Naive B cell (primary cell): ENCODE measurements around the gene IREB2. TPM values are rescaled to one million over a fixed set of nuclear protein-coding genes. Genes with fewer than 3 reads are reported as not detected.
"Not testable (repeated sequence)": the region's sequence is repeated elsewhere in the genome, so short reads cannot be mapped to it uniquely, and the experiment has no call there.

Experiments used
- ATAC-seq, 2 donors: fragments of 150-1000 bp; cut with Tn5 transposase; 2 replicates each; pipeline ENCODE4 v1.10.0; 2021; ENCODE audit warnings: low read depth in 2 of 2, mild to moderate bottlenecking in 2 of 2, moderate library complexity in 2 of 2
- DNase-seq: peaks from one replicate; pipeline ENCODE4 v3.0.0; 2022
- H3K27ac Mint-ChIP-seq, 6 donors: one replicate each; pipeline ENCODE4 v1.8.0; 2020 to 2022; ENCODE audit warnings: mild to moderate bottlenecking in 6 of 6, mixed read lengths in 6 of 6, moderate library complexity in 5 of 6, inconsistent platforms in 2 of 6
- H3K27me3 Mint-ChIP-seq, 3 donors: one replicate each; pipeline ENCODE4 v1.8.0; 2021 to 2022; ENCODE audit warnings: mixed read lengths in 3 of 3, mild to moderate bottlenecking in 1 of 3
- H3K36me3 Mint-ChIP-seq, 2 donors: one replicate each; pipeline ENCODE4 v1.8.0; 2020 to 2022; ENCODE audit warnings: mixed read lengths in 2 of 2, inconsistent platforms in 1 of 2, mild to moderate bottlenecking in 1 of 2
- H3K4me1 Mint-ChIP-seq, 3 donors: one replicate each; pipeline ENCODE4 v1.8.0; 2020 to 2022; ENCODE audit warnings: mixed read lengths in 3 of 3, inconsistent platforms in 1 of 3, mild to moderate bottlenecking in 1 of 3, moderate library complexity in 1 of 3
- H3K4me3 Mint-ChIP-seq, 8 donors: one replicate each; pipeline ENCODE4 v1.8.0; 2020 to 2022; ENCODE audit warnings: mild to moderate bottlenecking in 8 of 8, mixed read lengths in 8 of 8, moderate library complexity in 8 of 8, inconsistent platforms in 2 of 8
- H3K9me3 Mint-ChIP-seq, 7 donors: one replicate each; pipeline ENCODE4 v1.8.0; 2020 to 2022; ENCODE audit warnings: mixed read lengths in 7 of 7, mild to moderate bottlenecking in 5 of 7, inconsistent platforms in 2 of 7, moderate library complexity in 1 of 7
- polyA plus RNA-seq, 6 donors: library from polyadenylated mRNA; unstranded; fragments of 300-500 nt; fragmentation: Illumina TruSeq; gene quantifications; one replicate each; pipeline ENCODE4 v1.2.3, GENCODE V29; 2021; ENCODE audit warnings: low read depth in 6 of 6

Gene IREB2
- polyA plus RNA-seq, 6 donors from 2014 or later, result 14.6 to 19.8 (median 16.6) TPM

- Mint-ChIP-seq H3K4me3 (peak overlapping the region in 1 of 8 donors; percentile 29), H3K9me3 (no peaks in the 10 kb centered on the region), H3K4me1 (no peaks in the 10 kb centered on the region), H3K27me3 (peaks cover 4 to 21% (median 12%) of the 10 kb centered on the region in 3 donors), H3K27ac (no peak overlapping the region), H3K36me3 (no peaks in the 10 kb centered on the region)
- ATAC-seq (no peak), DNase-seq (no peak)
These were observed 41.0 kb upstream of the IREB2 start for GRCh38 chr15:78396976-78397375.

- Mint-ChIP-seq H3K9me3 (no peaks in the 10 kb centered on the region), H3K4me1 (no peaks in the 10 kb centered on the region), H3K27me3 (peaks cover 4 to 25% (median 17%) of the 10 kb centered on the region in 3 donors), H3K4me3 (no peak overlapping the region), H3K27ac (peak overlapping the region in 2 of 6 donors; percentile 24 to 60), H3K36me3 (no peaks in the 10 kb centered on the region)
- DNase-seq, result no peak
- ATAC-seq, result no peak
These were observed 40.6 kb upstream of the IREB2 start for GRCh38 chr15:78397382-78397781.

GRCh38 chr15:78398076-78398825, 39.8 kb upstream of the IREB2 start:
- no peak for DNase-seq
- Mint-ChIP-seq H3K27me3 (peaks cover under 1 to 19% (median 14%) of the 10 kb centered on the region in 3 donors), H3K36me3 (no peaks in the 10 kb centered on the region), H3K27ac (peak overlapping the region in 1 of 6 donors; percentile 49), H3K4me3 (no peak overlapping the region), H3K4me1 (no peaks in the 10 kb centered on the region), H3K9me3 (no peaks in the 10 kb centered on the region)
- ATAC-seq, result no peak

GRCh38 chr15:78399091-78399490, 38.9 kb upstream of the IREB2 start:
- ATAC-seq (no peak), DNase-seq (no peak)
- Mint-ChIP-seq H3K27me3 (peaks cover 6 to 16% (median 14%) of the 10 kb centered on the region in 3 donors), H3K36me3 (no peaks in the 10 kb centered on the region), H3K9me3 (no peaks in the 10 kb centered on the region), H3K27ac (no peak overlapping the region), H3K4me1 (no peaks in the 10 kb centered on the region), H3K4me3 (no peak overlapping the region)

GRCh38 chr15:78402061-78402610, 35.9 kb upstream of the IREB2 start:
- H3K9me3 Mint-ChIP-seq, result no peaks in the 10 kb centered on the region
- ATAC-seq (no peak), DNase-seq (no peak)

GRCh38 chr15:78404125-78404524, 33.9 kb upstream of the IREB2 start:
- no peak overlapping the region for H3K27ac Mint-ChIP-seq
- H3K4me3 Mint-ChIP-seq, result no peak overlapping the region
- ATAC-seq (no peak), DNase-seq (no peak)
- no peaks in the 10 kb centered on the region for H3K9me3 Mint-ChIP-seq
- no peaks in the 10 kb centered on the region for H3K36me3 Mint-ChIP-seq
- peaks cover 15 to 34% (median 16%) of the 10 kb centered on the region in 3 donors for H3K27me3 Mint-ChIP-seq
- no peaks in the 10 kb centered on the region for H3K4me1 Mint-ChIP-seq

More at GRCh38 chr15:78402061-78402610, 35.9 kb upstream of the IREB2 start:
- no peak overlapping the region for H3K27ac Mint-ChIP-seq
- H3K36me3 Mint-ChIP-seq, result no peaks in the 10 kb centered on the region
- peaks cover 10 to 18% (median 16%) of the 10 kb centered on the region in 3 donors for H3K27me3 Mint-ChIP-seq
- H3K4me3 Mint-ChIP-seq, result no peak overlapping the region
- no peaks in the 10 kb centered on the region for H3K4me1 Mint-ChIP-seq

- not testable (repeated sequence) for H3K36me3 Mint-ChIP-seq, H3K4me3 Mint-ChIP-seq, H3K27ac Mint-ChIP-seq, H3K4me1 Mint-ChIP-seq, ATAC-seq, DNase-seq, H3K9me3 Mint-ChIP-seq
- H3K27me3 Mint-ChIP-seq, result peaks cover 16 to 34% (median 16%) of the 10 kb centered on the region in 3 donors
These were observed 33.2 kb upstream of the IREB2 start for GRCh38 chr15:78404796-78405195.

GRCh38 chr15:78405336-78405924, 32.6 kb upstream of the IREB2 start:
- Mint-ChIP-seq H3K4me1 (no peaks in the 10 kb centered on the region), H3K9me3 (no peaks in the 10 kb centered on the region), H3K4me3 (no peak overlapping the region), H3K36me3 (no peaks in the 10 kb centered on the region), H3K27me3 (peaks cover 16 to 34% (median 17%) of the 10 kb centered on the region in 3 donors), H3K27ac (no peak overlapping the region)
- ATAC-seq (no peak), DNase-seq (no peak)

- H3K36me3 Mint-ChIP-seq, result no peaks in the 10 kb centered on the region
- DNase-seq (no peak), ATAC-seq (no peak)
- no peak overlapping the region for H3K4me3 Mint-ChIP-seq
- no peak overlapping the region for H3K27ac Mint-ChIP-seq
- H3K27me3 Mint-ChIP-seq, result peaks cover 16 to 34% (median 20%) of the 10 kb centered on the region in 3 donors
- no peaks in the 10 kb centered on the region for H3K9me3 Mint-ChIP-seq
- H3K4me1 Mint-ChIP-seq, result no peaks in the 10 kb centered on the region
These were observed 31.9 kb upstream of the IREB2 start for GRCh38 chr15:78406016-78406585.

GRCh38 chr15:78407608-78408354, 30.2 kb upstream of the IREB2 start:
- H3K27me3 Mint-ChIP-seq, result peaks cover 6 to 38% (median 20%) of the 10 kb centered on the region in 3 donors
- DNase-seq (no peak), ATAC-seq (no peak)
- no peak overlapping the region for H3K4me3 Mint-ChIP-seq
- no peaks in the 10 kb centered on the region for H3K9me3 Mint-ChIP-seq
- no peaks in the 10 kb centered on the region for H3K36me3 Mint-ChIP-seq
- no peaks in the 10 kb centered on the region for H3K4me1 Mint-ChIP-seq
- H3K27ac Mint-ChIP-seq, result no peak overlapping the region

GRCh38 chr15:78408355-78408640, 29.7 kb upstream of the IREB2 start:
- Mint-ChIP-seq H3K4me3 (no peak overlapping the region), H3K27ac (no peak overlapping the region), H3K4me1 (no peaks in the 10 kb centered on the region), H3K9me3 (no peaks in the 10 kb centered on the region), H3K36me3 (no peaks in the 10 kb centered on the region), H3K27me3 (peaks cover 6 to 38% (median 20%) of the 10 kb centered on the region in 3 donors)
- no peak for DNase-seq
- ATAC-seq, result no peak

- ATAC-seq, result no peak
- Mint-ChIP-seq H3K27me3 (peaks cover under 1 to 38% (median 16%) of the 10 kb centered on the region in 3 donors), H3K9me3 (no peaks in the 10 kb centered on the region), H3K27ac (no peak overlapping the region), H3K4me3 (no peak overlapping the region), H3K4me1 (no peaks in the 10 kb centered on the region), H3K36me3 (no peaks in the 10 kb centered on the region)
- no peak for DNase-seq
These were observed 29.1 kb upstream of the IREB2 start for GRCh38 chr15:78408961-78409360.

GRCh38 chr15:78411061-78411460, 27.0 kb upstream of the IREB2 start:
- ATAC-seq (no peak), DNase-seq (no peak)
- Mint-ChIP-seq H3K36me3 (no peaks in the 10 kb centered on the region), H3K4me1 (no peaks in the 10 kb centered on the region), H3K9me3 (no peaks in the 10 kb centered on the region), H3K27me3 (peaks cover 13 to 30% (median 22%) of the 10 kb centered on the region in 3 donors), H3K4me3 (peak overlapping the region in 1 of 8 donors; percentile 47), H3K27ac (no peak overlapping the region)
